K562 (cell line): ENCODE data around the gene ANKS1B. TPM values are rescaled to one million over a fixed set of nuclear protein-coding genes. Genes with fewer than 3 reads are reported as not detected.

ENCODE experiments used
- ATAC-seq: fragments of 200-7000 bp; cut with Tn5 transposase; 3 replicates; pipeline ENCODE4 v1.9.1; 2020; ENCODE audit warnings: moderate library complexity
- BruUV-seq: library from RNA; stranded (reverse); fragments of 400-500 nt; replicated peaks from 2 replicates; lab custom pipeline; 2021; lab: Mats Ljungman, UMichigan
- CTCF ChIA-PET: fragments of 300-600 bp; formaldehyde crosslinking; extraction: SDS; loops from one replicate; lab custom pipeline; 2021; ENCODE audit warnings: low intra/inter-chr PET ratio; lab: Yijun Ruan, JAX
- POLR2A ChIA-PET: fragments of 300-600, 350-650 bp; sonication (Branson Sonifier 250); formaldehyde crosslinking; extraction: SDS; loops from one replicate; lab custom pipeline; 2021; ENCODE audit warnings: antibody characterized with exemption, inconsistent platforms; lab: Yijun Ruan, JAX
- DNase-seq, 4 experiments: peaks; one replicate each; pipeline versions ENCODE4 v3.0.0 to v3.0.0-alpha.2; 2011 to 2018; ENCODE audit warnings: low spot score in 3 of 4, mixed read lengths in 3 of 4; ENCODE audit errors: extremely low read depth in 1 of 4
- FAIRE-seq: peaks from 2 replicates; lab custom pipeline; 2011; peaks lifted over from hg19 to GRCh38; lab: Jason Lieb, UNC
- H2AFZ ChIP-seq: 2 replicates; pipeline ENCODE4 v1.6.0; 2011; ENCODE audit warnings: low read depth, low read length, control low read depth, inconsistent platforms
- H3K27ac ChIP-seq: fragments of 200-600 bp; 3 replicates; pipeline ENCODE4 v1.8.0; 2011; ENCODE audit warnings: low read depth, mild to moderate bottlenecking, control low read depth, inconsistent platforms, low read length, moderate library complexity, mixed read lengths; ENCODE audit errors: extremely low read depth
- H3K27me3 ChIP-seq, 2 experiments: fragments of 300-600 bp in 1 of 2; 2 replicates in 1 of 2; 3 replicates in 1 of 2; pipeline versions ENCODE4 v1.6.0 to v1.8.0; 2011; ENCODE audit warnings: inconsistent platforms in 2 of 2, low read length in 2 of 2, mild to moderate bottlenecking in 1 of 2, mixed read lengths in 1 of 2, moderate library complexity in 1 of 2; ENCODE audit not compliant: control insufficient read depth in 2 of 2, insufficient read depth in 2 of 2
- H3K36me3 ChIP-seq: fragments of 300-600 bp; 3 replicates; pipeline ENCODE4 v1.8.0; 2011; ENCODE audit warnings: mild to moderate bottlenecking, low read length, inconsistent platforms; ENCODE audit not compliant: control insufficient read depth, insufficient read depth
- H3K4me1 ChIP-seq, 2 experiments: fragments of 200-600 bp in 1 of 2; replicated peaks in 1 of 2; 2 replicates in 1 of 2; 3 replicates in 1 of 2; pipeline versions ENCODE4 v1.5.1 to v1.8.0; 2011; ENCODE audit warnings: inconsistent platforms in 2 of 2, low read length in 2 of 2, mild to moderate bottlenecking in 1 of 2, mixed read lengths in 1 of 2, moderate library complexity in 1 of 2; ENCODE audit not compliant: control insufficient read depth in 2 of 2, insufficient read depth in 2 of 2
- H3K4me2 ChIP-seq: 2 replicates; pipeline ENCODE4 v1.6.1; 2011; ENCODE audit warnings: low read length, control low read depth, inconsistent platforms, mixed read lengths; ENCODE audit not compliant: insufficient read depth
- H3K4me3 ChIP-seq: fragments of 200-600 bp; sonication (generic), shearing (Covaris generic); 2 replicates; pipeline ENCODE4 v1.5.1; 2016; ENCODE audit warnings: control low read depth, inconsistent platforms
- H3K79me2 ChIP-seq: fragments of 200-600 bp; 3 replicates; pipeline ENCODE4 v1.8.0; 2011; ENCODE audit warnings: low read length, inconsistent platforms; ENCODE audit not compliant: control insufficient read depth, insufficient read depth
- H3K9ac ChIP-seq, 2 experiments: 2 replicates each; pipeline versions ENCODE4 v1.6.0 to v1.6.1; 2011; ENCODE audit warnings: low read depth in 2 of 2, low read length in 2 of 2, control low read depth in 1 of 2, inconsistent platforms in 1 of 2, mild to moderate bottlenecking in 1 of 2, mixed read lengths in 1 of 2; ENCODE audit not compliant: insufficient read depth in 1 of 2
- H3K9me1 ChIP-seq: one replicate; pipeline ENCODE4 v1.6.0; 2011; ENCODE audit warnings: inconsistent platforms, mild to moderate bottlenecking, low read length, moderate library complexity; ENCODE audit not compliant: control insufficient read depth, insufficient read depth
- H3K9me3 ChIP-seq: replicated peaks from 2 replicates; pipeline ENCODE4 v1.5.1; 2011; ENCODE audit warnings: low read depth, low read length, inconsistent platforms; ENCODE audit not compliant: control insufficient read depth, insufficient read depth
- H4K20me1 ChIP-seq: replicated peaks from 2 replicates; pipeline ENCODE4 v1.6.1; 2011; ENCODE audit warnings: low read length, inconsistent platforms, mixed read lengths; ENCODE audit not compliant: control insufficient read depth, insufficient read depth
- ASH1L ChIP-seq: fragments of 450-650 bp; IDR thresholded peaks from 2 replicates; pipeline ENCODE4 v1.6.1; 2018; ENCODE audit warnings: borderline replicate concordance, mild to moderate bottlenecking, low read depth; ENCODE audit not compliant: partially characterized antibody
- BMI1 ChIP-seq: fragments of 150-350 bp; IDR thresholded peaks from 2 replicates; pipeline ENCODE4 v1.6.1; 2014; ENCODE audit warnings: low read length
- CREB1 ChIP-seq, 2 experiments: sonication (generic) in 1 of 2; formaldehyde crosslinking in 1 of 2; IDR thresholded peaks; 2 replicates each; pipeline versions ENCODE4 v1.6.1 to v1.8.0; 2012 to 2022; ENCODE audit warnings: inconsistent platforms in 1 of 2, mild to moderate bottlenecking in 1 of 2, missing genetic modification reagents in 1 of 2, moderate library complexity in 1 of 2
- GATAD2A ChIP-seq: fragments of 450-650 bp; IDR thresholded peaks from 2 replicates; pipeline ENCODE4 v1.6.1; 2017
- GATAD2B ChIP-seq: fragments of 450-650 bp; IDR thresholded peaks from 2 replicates; pipeline ENCODE4 v1.6.1; 2017; ENCODE audit warnings: mild to moderate bottlenecking, borderline replicate concordance
- GTF2F1 ChIP-seq: IDR thresholded peaks from 2 replicates; pipeline ENCODE4 v1.6.1; 2011; ENCODE audit warnings: low read depth, low read length, improper control_type of control experiment
- HEY1 ChIP-seq: fragments of 250-450 bp; sonication (Bioruptor Pico); IDR thresholded peaks from 2 replicates; pipeline ENCODE4 v1.5.0; 2020; ENCODE audit warnings: mild to moderate bottlenecking, moderate library complexity, borderline replicate concordance
- HLTF ChIP-seq: fragments of 450-650 bp; IDR thresholded peaks from 2 replicates; pipeline ENCODE4 v1.6.1; 2016
- HNRNPK ChIP-seq: fragments of 200-400 bp; formaldehyde crosslinking; IDR thresholded peaks from one replicate; pipeline ENCODE4 v1.6.1; 2018; ENCODE audit warnings: mild to moderate bottlenecking, low read depth, low read length; ENCODE audit not compliant: poor library complexity, severe bottlenecking
- MIER1 ChIP-seq: fragments of 450-650 bp; IDR thresholded peaks from 2 replicates; pipeline ENCODE4 v1.6.1; 2016; ENCODE audit warnings: antibody characterized with exemption, mild to moderate bottlenecking, low read depth
- MLX ChIP-seq, 2 experiments: fragments of 450-650 bp in 1 of 2; sonication (generic) in 1 of 2; formaldehyde crosslinking; conservative IDR thresholded peaks; 2 replicates each; pipeline versions ENCODE4 v1.4.0 to v1.8.1; 2020 to 2022; ENCODE audit warnings: mild to moderate bottlenecking in 1 of 2, missing genetic modification reagents in 1 of 2
- NCOR1 ChIP-seq: fragments of 450-650 bp; IDR thresholded peaks from 2 replicates; pipeline ENCODE4 v1.6.1; 2016; ENCODE audit warnings: mild to moderate bottlenecking, moderate library complexity
- NELFE ChIP-seq: IDR thresholded peaks from 2 replicates; pipeline ENCODE4 v1.6.1; 2011; ENCODE audit warnings: mild to moderate bottlenecking; ENCODE audit not compliant: insufficient read depth, insufficient read length
- RFX1 ChIP-seq: fragments of 450-650 bp; IDR thresholded peaks from 2 replicates; pipeline ENCODE4 v1.6.1; 2016; ENCODE audit warnings: mild to moderate bottlenecking, moderate library complexity
- TCF7 ChIP-seq: sonication (generic); IDR thresholded peaks from 2 replicates; pipeline ENCODE4 v1.6.1; 2016; ENCODE audit warnings: antibody characterized with exemption, borderline replicate concordance
- U2AF1 ChIP-seq: fragments of 200-400 bp; formaldehyde crosslinking; optimal IDR thresholded peaks from 2 replicates; pipeline ENCODE3; 2017; ENCODE audit warnings: mild to moderate bottlenecking, low read depth, low read length, moderate library complexity
- UBTF ChIP-seq, 2 experiments: IDR thresholded peaks; 2 replicates each; pipeline ENCODE4 v1.6.1; 2012; ENCODE audit warnings: improper control_type of control experiment in 2 of 2, low read depth in 2 of 2, low read length in 2 of 2, borderline replicate concordance in 1 of 2
- ZC3H11A ChIP-seq: IDR thresholded peaks from 2 replicates; pipeline ENCODE4 v1.6.1; 2012; ENCODE audit warnings: low read depth, low read length, improper control_type of control experiment
- ZNF197 ChIP-seq: fragments of 200-800 bp; sonication (Bioruptor generic); IDR thresholded peaks from 2 replicates; pipeline ENCODE4 v1.6.1; 2016; ENCODE audit warnings: low read depth, missing genetic modification characterization, missing compliant biosample characterization
- WGBS: fragments of 100-300 bp; shearing (Covaris generic); methylation state at CpG from one replicate; pipeline ENCODE4 v1.1.6; 2016; ENCODE audit warnings: low coverage, mixed read lengths; ENCODE audit not compliant: insufficient coverage; ENCODE audit errors: missing lambda C conversion rate; 5-methylcytosine and 5-hydroxymethylcytosine counted together
- in situ Hi-C: fragments of 300-500 bp; cut with MboI; formaldehyde crosslinking; loops from 4 replicates; pipeline ENCODE4 v1.15.0; 2018; ENCODE audit warnings: inconsistent platforms, mixed read lengths
- intact Hi-C: fragments of 100-400 bp; cut with micrococcal nuclease; formaldehyde crosslinking; loops from 2 replicates; pipeline ENCODE4 v1.14.2; 2022
- polyA plus RNA-seq, 8 experiments: library from polyadenylated mRNA; depleted of rRNA in 4 of 8; stranded (reverse) in 5 of 8; unstranded in 3 of 8; fragments of >200 nt; fragmentation: Nextera tagmentation in 2 of 8; fragmentation: Illumina TruSeq in 1 of 8; extraction: Ambion mirVana in 2 of 8; extraction: Trizol in 1 of 8; gene quantifications; 2 replicates each; pipeline versions ENCODE4 v1.2.1 to v1.2.3, GENCODE V29; 2011 to 2014; ENCODE audit warnings: inconsistent platforms in 1 of 8, missing spikeins in 1 of 8
- total RNA-seq, 7 experiments: library from RNA; depleted of rRNA in 6 of 7; stranded (reverse); fragments of >200 nt in 6 of 7; fragmentation: Illumina TruSeq in 2 of 7; extraction: Trizol in 2 of 7; gene quantifications; 2 replicates each; pipeline versions ENCODE4 v1.2.1 to v1.2.3, GENCODE V29; 2011 to 2021; ENCODE audit warnings: low replicate concordance in 1 of 7

The ANKS1B gene
- total and polyA plus RNA-seq, 9 of the 15 experiments (the other 6 are each of a cell fraction or from before 2014, with no cell fraction given): 0.04 to 0.47 (median 0.28) TPM; not detected in 4

- TF ChIP-seq ZNF197 (CRISPR knock-in tag) (no peak), GATAD2A (no peak), RFX1 (no peak)
- TF ChIP-seq, all 486 proteins: peak for 0
Observed at GRCh38 chr12:98738002-98738401, 1246.7 kb downstream of the ANKS1B start (continued).

- ATAC-seq (no peak), FAIRE-seq (no peak), DNase-seq (no peak)
- intact Hi-C loops (no loop called here), in situ Hi-C loops (no loop called here)
- TF ChIP-seq U2AF1: no peak
- TF ChIP-seq HLTF: no peak
- TF ChIP-seq NCOR1: no peak
- no peak for TF ChIP-seq ASH1L
- no peak for TF ChIP-seq UBTF (IDR thresholded peaks at IDR 0.05; ENCODE audit: borderline replicate concordance in 1 of 2, low read depth in 2 of 2, low read length in 2 of 2)
- TF ChIP-seq GATAD2B: no peak
- TF ChIP-seq MLX (CRISPR knock-in tag; conservative IDR thresholded peaks at IDR 0.05): no peak
- no peak for TF ChIP-seq HEY1 (CRISPR knock-in tag)
- no peak for TF ChIP-seq TCF7
- no peak for TF ChIP-seq GTF2F1
- no peak for TF ChIP-seq BMI1
- no peak for TF ChIP-seq CREB1 (IDR thresholded peaks at IDR 0.05)
- TF ChIP-seq CREB1 (CRISPR knock-in tag; IDR thresholded peaks at IDR 0.05): no peak
- no peak for TF ChIP-seq HNRNPK
- TF ChIP-seq NELFE: no peak
- TF ChIP-seq ZC3H11A: no peak
- TF ChIP-seq MIER1: no peak
- 32% methylated on average over 4 of the region's 4 CpGs for WGBS
- ChIA-PET POLR2A (interaction anchor here (1.3 kb wide), 1 partner anchor 13 kb away, joined by 3 read pairs; no protein-coding TSS in a partner anchor), CTCF (no interaction called here)
- Histone ChIP-seq H3K27ac (no peak overlapping the region), H2AFZ (no peak overlapping the region), H3K4me3 (no peak overlapping the region), H3K4me1 (peaks cover 2 to 8% of the 10 kb centered on the region in 2 experiments; a peak in 3 of 5 replicates), H3K9me3 (no peaks in the 10 kb centered on the region), H4K20me1 (no peaks in the 10 kb centered on the region), H3K79me2 (no peaks in the 10 kb centered on the region), H3K36me3 (no peaks in the 10 kb centered on the region), H3K4me2 (no peak overlapping the region), H3K27me3 (peaks cover 7 to 24% of the 10 kb centered on the region in 2 experiments; a peak in 3 of 5 replicates), H3K9ac (no peak overlapping the region), H3K9me1 (no peaks in the 10 kb centered on the region)
- no TSS peak for BruUV-seq
Observed at GRCh38 chr12:98737322-98737712, 1247.4 kb downstream of the ANKS1B start.
